Liver (tissue), 9 donors: ENCODE results near the gene SLC25A10. TPM values are rescaled to one million over a fixed set of nuclear protein-coding genes. Genes with fewer than 3 reads are reported as not detected.
A peak's percentile ranks its signal among the peaks of the same experiment; 100 is the strongest.

ENCODE experiments used
- DNase-seq: peaks from one replicate; pipeline ENCODE4 v3.0.0-alpha.2; 2017; ENCODE audit warnings: low spot score
- H3K27ac ChIP-seq, 2 donors: one replicate each; pipeline ENCODE4 v1.7.0; 2013; ENCODE audit warnings: inconsistent platforms in 2 of 2, low read length in 2 of 2, control low read depth in 1 of 2, low read depth in 1 of 2, mild to moderate bottlenecking in 1 of 2
- H3K27me3 ChIP-seq, 4 donors: one replicate each; pipeline versions ENCODE4 v1.6.1 to v1.7.0; 2013; ENCODE audit warnings: low read length in 3 of 4, inconsistent platforms in 1 of 4, mild to moderate bottlenecking in 1 of 4, moderate library complexity in 1 of 4; ENCODE audit not compliant: control insufficient read depth in 4 of 4, insufficient read depth in 4 of 4
- H3K36me3 ChIP-seq, 4 donors: one replicate each; pipeline versions ENCODE4 v1.6.1 to v1.7.0; 2013; ENCODE audit warnings: low read length in 3 of 4, mild to moderate bottlenecking in 3 of 4, low read depth in 1 of 4, moderate library complexity in 1 of 4; ENCODE audit not compliant: control insufficient read depth in 4 of 4, insufficient read depth in 3 of 4
- H3K4me1 ChIP-seq, 4 donors: one replicate each; pipeline versions ENCODE4 v1.6.1 to v1.7.0; 2013; ENCODE audit warnings: low read length in 3 of 4, mild to moderate bottlenecking in 3 of 4, moderate library complexity in 1 of 4; ENCODE audit not compliant: control insufficient read depth in 4 of 4, insufficient read depth in 4 of 4
- H3K4me3 ChIP-seq, 3 donors: one replicate each; pipeline versions ENCODE4 v1.6.1 to v1.7.0; 2013; ENCODE audit warnings: low read length in 3 of 3, control low read depth in 1 of 3, low read depth in 1 of 3, mild to moderate bottlenecking in 1 of 3
- H3K9ac ChIP-seq, 2 donors: one replicate each; pipeline ENCODE4 v1.7.0; 2013; ENCODE audit warnings: low read length in 2 of 2, mild to moderate bottlenecking in 2 of 2, moderate library complexity in 2 of 2, control low read depth in 1 of 2, low read depth in 1 of 2
- H3K9me3 ChIP-seq, 4 donors: one replicate each; pipeline versions ENCODE4 v1.6.1 to v1.7.0; 2013; ENCODE audit warnings: low read length in 3 of 4; ENCODE audit not compliant: control insufficient read depth in 4 of 4
- EGR1 ChIP-seq, 2 donors: IDR thresholded peaks; 2 replicates each; pipeline ENCODE4 v1.6.1; 2016 to 2018; ENCODE audit warnings: antibody characterized with exemption in 2 of 2, low read depth in 2 of 2
- FOXA1 ChIP-seq: IDR thresholded peaks from 2 replicates; pipeline ENCODE4 v1.6.1; 2016; ENCODE audit warnings: antibody characterized with exemption
- GABPA ChIP-seq, 2 donors: IDR thresholded peaks in 1 of 2; conservative IDR thresholded peaks in 1 of 2; 2 replicates each; pipeline ENCODE4 v1.6.1; 2016; ENCODE audit warnings: antibody characterized with exemption in 2 of 2, mild to moderate bottlenecking in 1 of 2, moderate library complexity in 1 of 2
- HNF4A ChIP-seq, 2 donors: conservative IDR thresholded peaks; 2 replicates each; pipeline ENCODE4 v1.6.1; 2016; ENCODE audit warnings: antibody characterized with exemption in 2 of 2, mild to moderate bottlenecking in 2 of 2
- JUND ChIP-seq, 2 donors: IDR thresholded peaks; 2 replicates each; pipeline ENCODE4 v1.6.1; 2016; ENCODE audit warnings: antibody characterized with exemption in 2 of 2
- NR2F2 ChIP-seq: IDR thresholded peaks from 2 replicates; pipeline ENCODE4 v1.6.1; 2016; ENCODE audit warnings: antibody characterized with exemption
- RAD21 ChIP-seq, 2 donors: IDR thresholded peaks; 2 replicates each; pipeline ENCODE4 v1.6.1; 2016; ENCODE audit warnings: antibody characterized with exemption in 2 of 2, mild to moderate bottlenecking in 2 of 2
- RXRA ChIP-seq, 2 donors: IDR thresholded peaks; 2 replicates each; pipeline ENCODE4 v1.6.1; 2017 to 2018; ENCODE audit warnings: antibody characterized with exemption in 2 of 2, mild to moderate bottlenecking in 1 of 2
- SP1 ChIP-seq: IDR thresholded peaks from 2 replicates; pipeline ENCODE4 v1.6.1; 2018; ENCODE audit warnings: antibody characterized with exemption, mild to moderate bottlenecking
- TAF1 ChIP-seq: conservative IDR thresholded peaks from 2 replicates; pipeline ENCODE4 v1.6.1; 2016; ENCODE audit warnings: antibody characterized with exemption, mild to moderate bottlenecking
- YY1 ChIP-seq: IDR thresholded peaks from 2 replicates; pipeline ENCODE4 v1.6.1; 2016; ENCODE audit warnings: antibody characterized with exemption, mild to moderate bottlenecking
- WGBS: extraction: QIAGEN DNeasy Blood & Tissue Kit; methylation state at CpG from one replicate; pipeline ENCODE4 v1.1.7; 2013; 5-methylcytosine and 5-hydroxymethylcytosine counted together
- polyA plus RNA-seq, 2 donors: library from polyadenylated mRNA; stranded (reverse) in 1 of 2; unstranded in 1 of 2; fragments of 200-250 nt in 1 of 2; fragments of >200 nt in 1 of 2; fragmentation: Nextera tagmentation in 1 of 2; extraction: Ambion mirVana in 1 of 2; gene quantifications; one replicate each; pipeline versions ENCODE4 v1.2.1 to v1.2.3, GENCODE V29; 2013 to 2015
- total RNA-seq, 2 donors: library from RNA; depleted of rRNA; stranded (reverse); fragments of >200 nt; gene quantifications; one replicate each; pipeline ENCODE4 v1.2.3, GENCODE V29; 2014
- TF ChIP-seq, protein P1 (sequence below): fragments of 150-350 bp; IDR thresholded peaks from 2 replicates; pipeline ENCODE4 v1.5.1; 2017; ENCODE audit warnings: improper control_type of control experiment, low read depth, low read length; ENCODE audit not compliant: missing input control
- TF ChIP-seq, protein P2 (sequence below): IDR thresholded peaks from 2 replicates; pipeline ENCODE4 v1.6.1; 2016; ENCODE audit warnings: antibody characterized with exemption
- TF ChIP-seq, protein P3 (sequence below): IDR thresholded peaks from 2 replicates; pipeline ENCODE4 v1.6.1; 2016; ENCODE audit warnings: antibody characterized with exemption, mild to moderate bottlenecking
- TF ChIP-seq, protein P4 (sequence below): IDR thresholded peaks from 2 replicates; pipeline ENCODE4 v1.6.1; 2016; ENCODE audit warnings: antibody characterized with exemption
- TF ChIP-seq, protein P5 (sequence below): IDR thresholded peaks from 2 replicates; pipeline ENCODE4 v1.6.1; 2016; ENCODE audit warnings: antibody characterized with exemption
- donor health status: healthy.
- donor health status: healthy.
- donor health status: healthy.
- donor health status: healthy.
- donor health status: healthy.

Gene SLC25A10
- total and polyA plus RNA-seq, 4 donors = 19.8 to 54.6 (median 44.0) TPM

DNA sequence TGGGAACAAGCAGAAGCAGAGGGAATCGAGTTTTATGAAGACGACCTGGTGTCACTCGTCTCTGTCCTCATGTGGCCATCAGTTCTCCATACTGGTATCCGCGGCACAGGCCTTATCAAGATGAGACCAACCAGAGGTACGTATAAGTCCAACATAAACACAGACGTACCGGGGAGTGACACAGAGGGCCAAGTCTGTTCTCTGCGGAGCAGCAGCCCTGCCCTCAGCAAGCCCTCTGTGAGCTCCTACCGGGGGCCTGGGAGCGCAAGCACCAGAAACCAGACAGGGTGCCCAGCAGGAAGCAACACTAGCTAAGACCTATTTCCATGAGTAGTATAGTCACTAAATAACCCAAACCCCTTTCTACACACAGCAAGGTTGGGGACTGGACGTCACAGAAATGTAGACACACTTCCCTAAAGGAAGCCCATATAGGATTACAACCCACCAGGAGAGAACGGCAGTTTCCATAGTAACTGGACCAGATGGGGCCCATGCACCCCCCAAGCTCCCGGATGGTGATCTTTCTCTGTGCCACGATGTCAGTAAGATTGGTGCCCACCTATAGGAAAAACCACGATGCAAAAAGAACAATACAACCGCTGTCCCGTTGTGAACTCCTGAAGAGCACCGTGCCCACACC is 29.4 kb upstream of the SLC25A10 start:
- TF ChIP-seq, protein P1, sequence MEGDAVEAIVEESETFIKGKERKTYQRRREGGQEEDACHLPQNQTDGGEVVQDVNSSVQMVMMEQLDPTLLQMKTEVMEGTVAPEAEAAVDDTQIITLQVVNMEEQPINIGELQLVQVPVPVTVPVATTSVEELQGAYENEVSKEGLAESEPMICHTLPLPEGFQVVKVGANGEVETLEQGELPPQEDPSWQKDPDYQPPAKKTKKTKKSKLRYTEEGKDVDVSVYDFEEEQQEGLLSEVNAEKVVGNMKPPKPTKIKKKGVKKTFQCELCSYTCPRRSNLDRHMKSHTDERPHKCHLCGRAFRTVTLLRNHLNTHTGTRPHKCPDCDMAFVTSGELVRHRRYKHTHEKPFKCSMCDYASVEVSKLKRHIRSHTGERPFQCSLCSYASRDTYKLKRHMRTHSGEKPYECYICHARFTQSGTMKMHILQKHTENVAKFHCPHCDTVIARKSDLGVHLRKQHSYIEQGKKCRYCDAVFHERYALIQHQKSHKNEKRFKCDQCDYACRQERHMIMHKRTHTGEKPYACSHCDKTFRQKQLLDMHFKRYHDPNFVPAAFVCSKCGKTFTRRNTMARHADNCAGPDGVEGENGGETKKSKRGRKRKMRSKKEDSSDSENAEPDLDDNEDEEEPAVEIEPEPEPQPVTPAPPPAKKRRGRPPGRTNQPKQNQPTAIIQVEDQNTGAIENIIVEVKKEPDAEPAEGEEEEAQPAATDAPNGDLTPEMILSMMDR = no peak
- TF ChIP-seq HNF4A (conservative IDR thresholded peaks at IDR 0.05) = no peak
- TF ChIP-seq, protein P2, sequence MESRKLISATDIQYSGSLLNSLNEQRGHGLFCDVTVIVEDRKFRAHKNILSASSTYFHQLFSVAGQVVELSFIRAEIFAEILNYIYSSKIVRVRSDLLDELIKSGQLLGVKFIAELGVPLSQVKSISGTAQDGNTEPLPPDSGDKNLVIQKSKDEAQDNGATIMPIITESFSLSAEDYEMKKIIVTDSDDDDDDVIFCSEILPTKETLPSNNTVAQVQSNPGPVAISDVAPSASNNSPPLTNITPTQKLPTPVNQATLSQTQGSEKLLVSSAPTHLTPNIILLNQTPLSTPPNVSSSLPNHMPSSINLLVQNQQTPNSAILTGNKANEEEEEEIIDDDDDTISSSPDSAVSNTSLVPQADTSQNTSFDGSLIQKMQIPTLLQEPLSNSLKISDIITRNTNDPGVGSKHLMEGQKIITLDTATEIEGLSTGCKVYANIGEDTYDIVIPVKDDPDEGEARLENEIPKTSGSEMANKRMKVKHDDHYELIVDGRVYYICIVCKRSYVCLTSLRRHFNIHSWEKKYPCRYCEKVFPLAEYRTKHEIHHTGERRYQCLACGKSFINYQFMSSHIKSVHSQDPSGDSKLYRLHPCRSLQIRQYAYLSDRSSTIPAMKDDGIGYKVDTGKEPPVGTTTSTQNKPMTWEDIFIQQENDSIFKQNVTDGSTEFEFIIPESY = no peak
- TF ChIP-seq RXRA (IDR thresholded peaks at IDR 0.05) = no peak
- TF ChIP-seq JUND (IDR thresholded peaks at IDR 0.05) = no peak
- TF ChIP-seq SP1 = no peak
- no peak for TF ChIP-seq NR2F2
- no peak for TF ChIP-seq EGR1 (IDR thresholded peaks at IDR 0.05; ENCODE audit: low read depth in 2 of 2)
- TF ChIP-seq TAF1 = no peak
- TF ChIP-seq GABPA (IDR thresholded peaks at IDR 0.05 in 1 of 2, conservative IDR thresholded peaks at IDR 0.05 in 1 of 2) = no peak
- no peak for TF ChIP-seq RAD21 (IDR thresholded peaks at IDR 0.05)
- TF ChIP-seq FOXA1 = no peak
- TF ChIP-seq, protein P3, sequence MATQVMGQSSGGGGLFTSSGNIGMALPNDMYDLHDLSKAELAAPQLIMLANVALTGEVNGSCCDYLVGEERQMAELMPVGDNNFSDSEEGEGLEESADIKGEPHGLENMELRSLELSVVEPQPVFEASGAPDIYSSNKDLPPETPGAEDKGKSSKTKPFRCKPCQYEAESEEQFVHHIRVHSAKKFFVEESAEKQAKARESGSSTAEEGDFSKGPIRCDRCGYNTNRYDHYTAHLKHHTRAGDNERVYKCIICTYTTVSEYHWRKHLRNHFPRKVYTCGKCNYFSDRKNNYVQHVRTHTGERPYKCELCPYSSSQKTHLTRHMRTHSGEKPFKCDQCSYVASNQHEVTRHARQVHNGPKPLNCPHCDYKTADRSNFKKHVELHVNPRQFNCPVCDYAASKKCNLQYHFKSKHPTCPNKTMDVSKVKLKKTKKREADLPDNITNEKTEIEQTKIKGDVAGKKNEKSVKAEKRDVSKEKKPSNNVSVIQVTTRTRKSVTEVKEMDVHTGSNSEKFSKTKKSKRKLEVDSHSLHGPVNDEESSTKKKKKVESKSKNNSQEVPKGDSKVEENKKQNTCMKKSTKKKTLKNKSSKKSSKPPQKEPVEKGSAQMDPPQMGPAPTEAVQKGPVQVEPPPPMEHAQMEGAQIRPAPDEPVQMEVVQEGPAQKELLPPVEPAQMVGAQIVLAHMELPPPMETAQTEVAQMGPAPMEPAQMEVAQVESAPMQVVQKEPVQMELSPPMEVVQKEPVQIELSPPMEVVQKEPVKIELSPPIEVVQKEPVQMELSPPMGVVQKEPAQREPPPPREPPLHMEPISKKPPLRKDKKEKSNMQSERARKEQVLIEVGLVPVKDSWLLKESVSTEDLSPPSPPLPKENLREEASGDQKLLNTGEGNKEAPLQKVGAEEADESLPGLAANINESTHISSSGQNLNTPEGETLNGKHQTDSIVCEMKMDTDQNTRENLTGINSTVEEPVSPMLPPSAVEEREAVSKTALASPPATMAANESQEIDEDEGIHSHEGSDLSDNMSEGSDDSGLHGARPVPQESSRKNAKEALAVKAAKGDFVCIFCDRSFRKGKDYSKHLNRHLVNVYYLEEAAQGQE = no peak
- TF ChIP-seq, protein P4, sequence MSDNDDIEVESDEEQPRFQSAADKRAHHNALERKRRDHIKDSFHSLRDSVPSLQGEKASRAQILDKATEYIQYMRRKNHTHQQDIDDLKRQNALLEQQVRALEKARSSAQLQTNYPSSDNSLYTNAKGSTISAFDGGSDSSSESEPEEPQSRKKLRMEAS = no peak
- no peak for TF ChIP-seq YY1
- TF ChIP-seq, protein P5, sequence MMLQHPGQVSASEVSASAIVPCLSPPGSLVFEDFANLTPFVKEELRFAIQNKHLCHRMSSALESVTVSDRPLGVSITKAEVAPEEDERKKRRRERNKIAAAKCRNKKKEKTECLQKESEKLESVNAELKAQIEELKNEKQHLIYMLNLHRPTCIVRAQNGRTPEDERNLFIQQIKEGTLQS = no peak
- Histone ChIP-seq H3K9ac (no peak overlapping the region), H3K27me3 (no peaks in the 10 kb centered on the region), H3K27ac (peak overlapping the region; percentile 41 to 67), H3K4me1 (peaks cover 16 to 54% (median 43%) of the 10 kb centered on the region in 4 donors), H3K9me3 (no peaks in the 10 kb centered on the region), H3K4me3 (peak overlapping the region; percentile 70 to 86 (median 71)), H3K36me3 (peaks cover 0 to 13% (median 6%) of the 10 kb centered on the region in 4 donors)
- 43% methylated on average over 19 of the region's 19 CpGs for WGBS
- no peak for DNase-seq
